ENCODE data around the gene ASIC1. TPM values are rescaled to one million over a fixed set of nuclear protein-coding genes. Genes with fewer than 3 reads are reported as not detected.

The ASIC1 gene
- total and polyA plus RNA-seq, 2 experiments from 2014 or later = 0.76 to 1.5 TPM

DNA sequence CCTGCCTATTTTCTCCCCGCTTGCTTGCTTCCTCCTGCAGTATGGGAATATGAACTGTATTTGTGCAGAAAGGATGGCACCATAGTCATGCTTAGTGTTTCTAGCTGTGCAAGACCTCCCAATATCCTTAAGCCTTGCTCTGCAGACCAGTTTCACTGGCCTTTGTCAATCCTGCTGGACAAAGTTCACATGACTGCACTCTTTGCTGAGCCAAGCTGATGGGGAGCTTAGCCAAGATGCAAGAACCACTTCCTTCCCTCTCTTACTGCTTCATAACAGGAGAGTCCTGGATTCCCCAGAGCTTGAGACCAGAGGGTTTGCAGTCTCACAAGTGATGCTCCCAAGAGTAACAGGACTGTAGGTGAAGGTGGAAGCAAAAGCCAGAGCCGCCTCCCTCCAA is 3.8 kb downstream of the ASIC1 start:
- peaks cover 22% of the 10 kb centered on the region for H3K4me1 Mint-ChIP-seq
- DNase-seq (ENCODE audit: low spot score) = no peak
- H3K4me3 Mint-ChIP-seq = no peak overlapping the region
- no peaks in the 10 kb centered on the region for H3K79me2 ChIP-seq (replicated peaks; ENCODE audit: insufficient read depth)
- no peaks in the 10 kb centered on the region for H3K9me2 ChIP-seq (ENCODE audit: insufficient read depth)
- H3K36me3 ChIP-seq (ENCODE audit: insufficient read depth) = no peaks in the 10 kb centered on the region
- peaks cover 8% of the 10 kb centered on the region for H3K4me1 ChIP-seq (ENCODE audit: insufficient read depth)
- H3F3A ChIP-seq (replicated peaks; ENCODE audit: low read depth) = peaks cover 8% of the 10 kb centered on the region
- H3K4me2 ChIP-seq = no peak overlapping the region
- no peaks in the 10 kb centered on the region; the same call in 2 of the 3 replicates for H3K9me3 Mint-ChIP-seq
- no peak overlapping the region for H3K4me3 ChIP-seq
- H3K27me3 Mint-ChIP-seq (ENCODE audit: insufficient read depth, low read depth, poor library complexity) = peaks cover 34% of the 10 kb centered on the region
- peaks cover 60% of the 10 kb centered on the region for H3K27me3 ChIP-seq (ENCODE audit: insufficient read depth)
- no peak overlapping the region for H2AFZ ChIP-seq
- TF ChIP-seq STAT1 (IDR thresholded peaks at IDR 0.05; ENCODE audit: unreplicated experiment) (no peak), CREB1 (CRISPR knock-in tag; IDR thresholded peaks at IDR 0.05; ENCODE audit: low read depth) (no peak), EZH2 (IDR thresholded peaks at IDR 0.05; ENCODE audit: low read depth, unreplicated experiment) (no peak), EZH2phosphoT487 (IDR thresholded peaks at IDR 0.05; ENCODE audit: unreplicated experiment) (no peak), NANOG (IDR thresholded peaks at IDR 0.05; ENCODE audit: borderline replicate concordance) (no peak)
- TF ChIP-seq, protein P1, sequence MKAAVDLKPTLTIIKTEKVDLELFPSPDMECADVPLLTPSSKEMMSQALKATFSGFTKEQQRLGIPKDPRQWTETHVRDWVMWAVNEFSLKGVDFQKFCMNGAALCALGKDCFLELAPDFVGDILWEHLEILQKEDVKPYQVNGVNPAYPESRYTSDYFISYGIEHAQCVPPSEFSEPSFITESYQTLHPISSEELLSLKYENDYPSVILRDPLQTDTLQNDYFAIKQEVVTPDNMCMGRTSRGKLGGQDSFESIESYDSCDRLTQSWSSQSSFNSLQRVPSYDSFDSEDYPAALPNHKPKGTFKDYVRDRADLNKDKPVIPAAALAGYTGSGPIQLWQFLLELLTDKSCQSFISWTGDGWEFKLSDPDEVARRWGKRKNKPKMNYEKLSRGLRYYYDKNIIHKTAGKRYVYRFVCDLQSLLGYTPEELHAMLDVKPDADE (IDR thresholded peaks at IDR 0.05) = no peak
- TF ChIP-seq, protein P2, sequence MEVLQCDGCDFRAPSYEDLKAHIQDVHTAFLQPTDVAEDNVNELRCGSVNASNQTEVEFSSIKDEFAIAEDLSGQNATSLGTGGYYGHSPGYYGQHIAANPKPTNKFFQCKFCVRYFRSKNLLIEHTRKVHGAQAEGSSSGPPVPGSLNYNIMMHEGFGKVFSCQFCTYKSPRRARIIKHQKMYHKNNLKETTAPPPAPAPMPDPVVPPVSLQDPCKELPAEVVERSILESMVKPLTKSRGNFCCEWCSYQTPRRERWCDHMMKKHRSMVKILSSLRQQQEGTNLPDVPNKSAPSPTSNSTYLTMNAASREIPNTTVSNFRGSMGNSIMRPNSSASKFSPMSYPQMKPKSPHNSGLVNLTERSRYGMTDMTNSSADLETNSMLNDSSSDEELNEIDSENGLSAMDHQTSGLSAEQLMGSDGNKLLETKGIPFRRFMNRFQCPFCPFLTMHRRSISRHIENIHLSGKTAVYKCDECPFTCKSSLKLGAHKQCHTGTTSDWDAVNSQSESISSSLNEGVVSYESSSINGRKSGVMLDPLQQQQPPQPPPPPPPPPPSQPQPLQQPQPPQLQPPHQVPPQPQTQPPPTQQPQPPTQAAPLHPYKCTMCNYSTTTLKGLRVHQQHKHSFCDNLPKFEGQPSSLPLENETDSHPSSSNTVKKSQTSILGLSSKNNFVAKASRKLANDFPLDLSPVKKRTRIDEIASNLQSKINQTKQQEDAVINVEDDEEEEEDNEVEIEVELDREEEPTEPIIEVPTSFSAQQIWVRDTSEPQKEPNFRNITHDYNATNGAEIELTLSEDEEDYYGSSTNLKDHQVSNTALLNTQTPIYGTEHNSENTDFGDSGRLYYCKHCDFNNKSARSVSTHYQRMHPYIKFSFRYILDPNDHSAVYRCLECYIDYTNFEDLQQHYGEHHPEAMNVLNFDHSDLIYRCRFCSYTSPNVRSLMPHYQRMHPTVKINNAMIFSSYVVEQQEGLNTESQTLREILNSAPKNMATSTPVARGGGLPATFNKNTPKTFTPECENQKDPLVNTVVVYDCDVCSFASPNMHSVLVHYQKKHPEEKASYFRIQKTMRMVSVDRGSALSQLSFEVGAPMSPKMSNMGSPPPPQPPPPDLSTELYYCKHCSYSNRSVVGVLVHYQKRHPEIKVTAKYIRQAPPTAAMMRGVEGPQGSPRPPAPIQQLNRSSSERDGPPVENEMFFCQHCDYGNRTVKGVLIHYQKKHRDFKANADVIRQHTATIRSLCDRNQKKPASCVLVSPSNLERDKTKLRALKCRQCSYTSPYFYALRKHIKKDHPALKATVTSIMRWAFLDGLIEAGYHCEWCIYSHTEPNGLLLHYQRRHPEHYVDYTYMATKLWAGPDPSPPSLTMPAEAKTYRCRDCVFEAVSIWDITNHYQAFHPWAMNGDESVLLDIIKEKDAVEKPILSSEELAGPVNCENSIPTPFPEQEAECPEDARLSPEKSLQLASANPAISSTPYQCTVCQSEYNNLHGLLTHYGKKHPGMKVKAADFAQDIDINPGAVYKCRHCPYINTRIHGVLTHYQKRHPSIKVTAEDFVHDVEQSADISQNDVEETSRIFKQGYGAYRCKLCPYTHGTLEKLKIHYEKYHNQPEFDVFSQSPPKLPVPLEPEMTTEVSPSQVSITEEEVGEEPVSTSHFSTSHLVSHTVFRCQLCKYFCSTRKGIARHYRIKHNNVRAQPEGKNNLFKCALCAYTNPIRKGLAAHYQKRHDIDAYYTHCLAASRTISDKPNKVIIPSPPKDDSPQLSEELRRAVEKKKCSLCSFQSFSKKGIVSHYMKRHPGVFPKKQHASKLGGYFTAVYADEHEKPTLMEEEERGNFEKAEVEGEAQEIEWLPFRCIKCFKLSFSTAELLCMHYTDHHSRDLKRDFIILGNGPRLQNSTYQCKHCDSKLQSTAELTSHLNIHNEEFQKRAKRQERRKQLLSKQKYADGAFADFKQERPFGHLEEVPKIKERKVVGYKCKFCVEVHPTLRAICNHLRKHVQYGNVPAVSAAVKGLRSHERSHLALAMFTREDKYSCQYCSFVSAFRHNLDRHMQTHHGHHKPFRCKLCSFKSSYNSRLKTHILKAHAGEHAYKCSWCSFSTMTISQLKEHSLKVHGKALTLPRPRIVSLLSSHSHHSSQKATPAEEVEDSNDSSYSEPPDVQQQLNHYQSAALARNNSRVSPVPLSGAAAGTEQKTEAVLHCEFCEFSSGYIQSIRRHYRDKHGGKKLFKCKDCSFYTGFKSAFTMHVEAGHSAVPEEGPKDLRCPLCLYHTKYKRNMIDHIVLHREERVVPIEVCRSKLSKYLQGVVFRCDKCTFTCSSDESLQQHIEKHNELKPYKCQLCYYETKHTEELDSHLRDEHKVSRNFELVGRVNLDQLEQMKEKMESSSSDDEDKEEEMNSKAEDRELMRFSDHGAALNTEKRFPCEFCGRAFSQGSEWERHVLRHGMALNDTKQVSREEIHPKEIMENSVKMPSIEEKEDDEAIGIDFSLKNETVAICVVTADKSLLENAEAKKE (CRISPR knock-in tag; IDR thresholded peaks at IDR 0.05) = no peak
- TF ChIP-seq, protein P3, sequence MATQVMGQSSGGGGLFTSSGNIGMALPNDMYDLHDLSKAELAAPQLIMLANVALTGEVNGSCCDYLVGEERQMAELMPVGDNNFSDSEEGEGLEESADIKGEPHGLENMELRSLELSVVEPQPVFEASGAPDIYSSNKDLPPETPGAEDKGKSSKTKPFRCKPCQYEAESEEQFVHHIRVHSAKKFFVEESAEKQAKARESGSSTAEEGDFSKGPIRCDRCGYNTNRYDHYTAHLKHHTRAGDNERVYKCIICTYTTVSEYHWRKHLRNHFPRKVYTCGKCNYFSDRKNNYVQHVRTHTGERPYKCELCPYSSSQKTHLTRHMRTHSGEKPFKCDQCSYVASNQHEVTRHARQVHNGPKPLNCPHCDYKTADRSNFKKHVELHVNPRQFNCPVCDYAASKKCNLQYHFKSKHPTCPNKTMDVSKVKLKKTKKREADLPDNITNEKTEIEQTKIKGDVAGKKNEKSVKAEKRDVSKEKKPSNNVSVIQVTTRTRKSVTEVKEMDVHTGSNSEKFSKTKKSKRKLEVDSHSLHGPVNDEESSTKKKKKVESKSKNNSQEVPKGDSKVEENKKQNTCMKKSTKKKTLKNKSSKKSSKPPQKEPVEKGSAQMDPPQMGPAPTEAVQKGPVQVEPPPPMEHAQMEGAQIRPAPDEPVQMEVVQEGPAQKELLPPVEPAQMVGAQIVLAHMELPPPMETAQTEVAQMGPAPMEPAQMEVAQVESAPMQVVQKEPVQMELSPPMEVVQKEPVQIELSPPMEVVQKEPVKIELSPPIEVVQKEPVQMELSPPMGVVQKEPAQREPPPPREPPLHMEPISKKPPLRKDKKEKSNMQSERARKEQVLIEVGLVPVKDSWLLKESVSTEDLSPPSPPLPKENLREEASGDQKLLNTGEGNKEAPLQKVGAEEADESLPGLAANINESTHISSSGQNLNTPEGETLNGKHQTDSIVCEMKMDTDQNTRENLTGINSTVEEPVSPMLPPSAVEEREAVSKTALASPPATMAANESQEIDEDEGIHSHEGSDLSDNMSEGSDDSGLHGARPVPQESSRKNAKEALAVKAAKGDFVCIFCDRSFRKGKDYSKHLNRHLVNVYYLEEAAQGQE (IDR thresholded peaks at IDR 0.05; ENCODE audit: unreplicated experiment) = no peak
- H4K20me1 ChIP-seq (replicated peaks; ENCODE audit: insufficient read depth) = no peaks in the 10 kb centered on the region
- no peaks in the 10 kb centered on the region; the same call in 2 of the 3 replicates for H3K36me3 Mint-ChIP-seq (ENCODE audit: low read depth)
- no peak overlapping the region for H3K27ac ChIP-seq (ENCODE audit: low read depth)
- H3K27ac Mint-ChIP-seq = no peak overlapping the region
- ATAC-seq = no peak
